GM18511 (cell line): Measurements from ENCODE around the gene PLXNA4.

Source experiments
- ATAC-seq: cut with Tn5 transposase; IDR thresholded peaks from one replicate; pipeline ENCODE4 v1.9.1; 2021; ENCODE audit warnings: mild to moderate bottlenecking, moderate library complexity; ENCODE audit not compliant: unreplicated experiment

PLXNA4 gene

GRCh38 chr7:132225216-132226030, 350.8 kb downstream of the PLXNA4 start:
- no peak for ATAC-seq

DNA sequence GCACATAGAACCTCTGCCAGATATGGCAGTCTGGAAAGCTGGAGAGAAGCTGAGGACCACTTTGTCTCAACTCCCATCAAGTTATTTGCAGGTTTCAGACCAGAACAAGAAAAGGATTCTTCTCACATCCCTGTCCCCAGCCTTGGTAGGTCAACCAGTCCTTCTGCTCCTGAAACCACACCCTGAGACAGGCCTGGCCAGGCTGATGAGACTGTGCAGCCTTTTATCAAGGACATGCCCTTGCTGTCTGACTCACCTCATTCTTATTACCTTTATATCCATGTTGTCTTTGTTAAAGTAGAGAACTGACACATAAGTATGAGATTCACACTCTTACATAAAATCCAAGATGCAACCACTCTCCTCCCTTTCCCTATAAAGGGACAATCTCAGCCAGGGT, 354.9 kb downstream of the PLXNA4 start:
- no peak for ATAC-seq

GRCh38 chr7:132220060-132220459, 356.2 kb downstream of the PLXNA4 start:
- no peak for ATAC-seq

GRCh38 chr7:132218876-132219275, 357.4 kb downstream of the PLXNA4 start:
- no peak for ATAC-seq

DNA sequence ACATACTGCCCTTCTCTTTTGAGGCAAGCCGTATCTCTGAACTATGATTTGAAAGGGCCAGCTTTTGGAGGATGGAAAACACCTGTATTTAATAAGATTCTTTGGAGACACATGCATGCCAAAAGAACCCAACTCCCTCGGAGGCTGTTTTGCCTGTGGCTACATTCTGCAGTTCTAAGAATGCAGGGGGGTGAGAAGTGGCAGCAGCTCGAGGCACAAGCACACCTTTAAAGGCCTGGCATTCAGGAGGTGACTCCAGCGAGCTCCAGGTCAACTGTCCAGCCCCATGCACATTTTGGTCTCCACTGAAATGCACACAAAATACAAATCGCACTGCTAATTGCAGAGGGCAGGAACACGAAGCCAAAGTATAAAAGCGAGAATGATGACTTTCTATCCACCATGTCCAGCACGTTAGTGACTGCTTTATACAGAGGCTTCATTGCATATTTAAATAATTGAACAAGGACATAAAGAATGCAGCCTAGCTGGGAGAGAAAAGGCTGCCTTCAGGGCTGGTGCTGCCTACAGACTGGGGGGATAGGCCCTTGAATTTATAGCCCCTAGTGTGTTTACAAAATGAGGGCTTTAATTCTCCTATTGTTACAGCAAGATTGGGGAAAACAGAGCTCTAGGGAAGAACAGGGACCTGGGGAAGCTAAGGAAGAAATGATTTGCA, 359.3 kb downstream of the PLXNA4 start:
- ATAC-seq, result no peak

DNA sequence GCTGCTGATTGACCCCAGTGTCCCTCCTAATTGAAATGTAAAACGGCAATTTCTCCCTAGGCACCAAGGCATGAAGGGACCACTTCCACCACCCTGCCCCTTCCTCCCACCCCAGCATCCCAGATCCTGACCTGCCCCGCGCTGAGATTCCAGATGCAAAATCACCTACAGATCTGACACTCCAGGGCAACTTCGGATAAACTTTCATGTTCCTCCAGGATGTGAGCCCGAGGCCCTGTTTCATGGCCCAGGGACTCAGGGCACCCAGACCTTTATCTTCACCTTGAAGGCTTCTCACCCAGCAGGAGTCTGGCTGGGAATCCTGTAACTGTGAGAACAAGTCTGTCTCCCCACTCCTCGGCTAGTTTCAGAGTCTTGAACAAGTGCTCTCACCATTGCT, 361.8 kb downstream of the PLXNA4 start:
- ATAC-seq, result no peak

DNA sequence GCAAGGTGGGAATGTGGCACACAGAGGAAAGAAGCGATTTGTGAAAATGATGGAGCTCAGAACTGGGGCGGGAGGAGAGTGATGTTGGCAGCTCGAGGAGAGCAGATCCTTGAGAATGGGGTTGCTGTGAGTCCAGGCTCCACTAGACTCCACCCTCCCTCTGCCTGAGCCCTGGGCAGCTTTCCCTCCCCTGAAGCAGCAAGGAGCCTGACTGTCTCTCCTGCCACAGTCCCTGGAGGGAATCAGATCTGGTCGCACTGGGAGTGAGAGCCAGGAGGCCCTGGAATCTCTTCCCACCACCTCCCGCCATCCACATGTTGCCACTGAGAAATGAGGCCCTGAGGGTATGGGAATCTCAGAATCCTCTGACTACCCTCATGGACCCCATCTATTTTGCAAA, 362.7 kb downstream of the PLXNA4 start:
- no peak for ATAC-seq

DNA sequence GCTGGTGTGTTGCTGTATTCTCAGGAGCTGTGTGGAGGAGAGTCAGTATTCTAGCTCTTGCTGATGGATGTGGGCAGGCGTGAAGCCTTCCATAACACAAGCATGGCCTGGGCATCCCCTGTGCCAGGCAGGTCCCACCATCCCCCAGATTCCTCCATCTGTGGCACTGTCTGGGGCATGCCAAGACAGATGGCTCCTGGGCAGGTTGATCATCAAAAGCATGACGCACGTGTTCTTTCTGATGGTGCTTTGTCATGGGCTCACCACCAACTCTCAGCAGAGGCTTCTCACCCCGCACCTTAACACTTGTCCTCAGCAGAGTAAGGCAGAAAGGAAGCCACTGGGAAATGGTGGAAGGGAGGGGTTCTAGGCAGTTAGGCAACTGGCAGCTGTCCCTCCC, 364.3 kb downstream of the PLXNA4 start:
- ATAC-seq, result no peak

DNA sequence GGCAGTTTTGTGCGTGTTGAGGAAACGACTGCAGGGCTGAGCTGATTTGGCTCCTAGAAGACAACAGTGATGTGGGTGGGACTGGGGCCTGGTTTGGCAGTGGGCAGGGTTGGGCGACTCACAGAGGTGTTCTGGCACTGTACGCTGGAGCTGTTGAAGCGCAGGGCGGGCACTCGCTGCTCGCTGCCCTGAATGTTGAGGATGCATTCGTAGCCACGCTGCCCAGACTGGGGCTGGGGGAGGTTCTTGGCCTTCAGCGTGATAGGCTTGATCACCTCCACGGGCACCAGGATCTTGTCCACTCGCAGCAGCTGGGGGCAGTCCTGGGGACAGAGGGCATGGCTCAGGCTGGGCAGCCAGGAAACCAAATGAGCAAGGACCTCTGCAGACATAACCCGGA, 365.4 kb downstream of the PLXNA4 start:
- no peak for ATAC-seq

- no peak for ATAC-seq
Measured at GRCh38 chr7:132207782-132208181, 368.5 kb downstream of the PLXNA4 start.

- no peak for ATAC-seq
Measured at GRCh38 chr7:132207211-132207610, 369.1 kb downstream of the PLXNA4 start.

GRCh38 chr7:132206594-132206993, 369.7 kb downstream of the PLXNA4 start:
- ATAC-seq, result no peak

DNA sequence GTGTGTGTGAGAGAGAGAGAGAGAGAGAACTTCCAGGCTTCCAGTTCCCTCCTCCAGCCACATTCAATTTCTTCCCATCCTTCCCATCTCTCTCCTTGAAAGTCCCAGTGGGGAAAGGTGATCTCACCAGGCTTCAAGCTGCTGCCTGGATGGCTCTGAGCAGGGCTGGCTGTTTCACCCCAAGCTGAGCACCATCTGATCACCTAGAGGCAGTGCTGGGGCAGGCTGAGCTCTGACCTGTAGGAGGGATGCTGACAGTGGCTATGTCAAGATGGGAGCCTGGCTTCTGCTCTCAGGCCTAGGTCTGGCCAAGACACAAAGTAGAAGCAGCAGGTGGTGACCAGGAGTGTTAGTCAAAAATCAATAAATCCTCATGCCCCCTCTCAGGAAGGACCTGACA, 370.8 kb downstream of the PLXNA4 start:
- no peak for ATAC-seq

- ATAC-seq, result no peak
Measured at GRCh38 chr7:132203021-132203420, 373.2 kb downstream of the PLXNA4 start.

- ATAC-seq, result no peak
Measured at GRCh38 chr7:132202541-132202940, 373.7 kb downstream of the PLXNA4 start.

DNA sequence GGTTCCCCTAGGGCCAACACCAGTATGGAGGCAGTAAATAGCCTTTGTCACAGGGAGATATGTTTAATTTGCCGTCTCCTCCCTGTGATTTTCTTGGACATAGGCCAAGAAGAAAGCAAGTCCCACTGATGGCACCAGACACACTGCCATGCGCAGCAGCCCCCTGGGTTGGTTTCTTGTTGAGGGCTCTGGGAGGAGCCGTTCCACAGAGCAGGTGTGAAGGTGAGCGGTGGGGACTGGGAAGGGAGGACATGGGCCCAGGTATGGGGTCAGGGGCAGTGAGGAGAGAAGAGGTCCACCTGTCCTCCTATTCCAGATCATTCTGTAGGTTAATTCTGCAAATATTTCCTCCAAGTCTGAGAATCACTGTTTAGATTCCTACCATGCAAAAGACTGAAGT, 376.1 kb downstream of the PLXNA4 start:
- ATAC-seq, result no peak

DNA sequence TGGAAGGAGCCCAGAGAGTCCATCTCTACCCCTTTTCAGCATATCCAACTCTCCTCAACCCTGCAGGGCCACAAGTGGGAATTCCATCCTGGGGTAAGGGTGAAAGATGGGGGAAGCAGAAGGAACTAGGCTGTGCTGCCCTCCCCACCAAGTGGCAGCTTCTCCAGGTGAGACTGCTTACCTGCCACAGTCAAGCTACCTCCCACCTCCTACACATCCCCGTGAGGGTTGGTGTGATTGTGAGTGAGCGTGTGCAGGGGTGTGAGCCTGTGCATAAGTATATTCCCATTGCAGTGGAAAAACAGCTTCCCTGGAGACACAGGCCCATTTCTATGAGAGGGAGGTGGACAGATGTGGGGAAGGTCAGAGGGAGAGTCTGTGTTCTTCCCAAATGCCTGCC, 376.6 kb downstream of the PLXNA4 start:
- no peak for ATAC-seq

- no peak for ATAC-seq
Measured at GRCh38 chr7:132197772-132198171, 378.5 kb downstream of the PLXNA4 start.

DNA sequence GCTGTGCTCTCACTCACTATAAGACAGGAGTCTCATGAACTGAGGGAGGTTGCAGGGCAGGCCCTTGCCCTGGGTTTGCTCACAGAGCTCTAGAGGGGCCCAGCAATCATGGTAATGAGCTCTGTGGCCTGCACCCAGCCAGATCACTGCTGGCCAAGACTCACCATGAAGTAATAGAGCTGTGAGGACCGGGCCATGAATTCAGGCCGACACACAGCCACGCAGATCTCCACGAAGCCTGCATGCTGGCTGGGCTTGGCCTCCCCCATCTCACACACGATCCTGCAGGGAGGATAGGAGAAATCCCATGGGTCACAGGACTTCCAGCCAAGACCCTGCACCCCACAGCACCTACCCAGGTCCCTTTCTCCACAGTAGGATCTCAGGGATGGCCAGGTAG, 382.4 kb downstream of the PLXNA4 start:
- ATAC-seq, result no peak

- no peak for ATAC-seq
Measured at GRCh38 chr7:132192809-132193208, 383.5 kb downstream of the PLXNA4 start.

DNA sequence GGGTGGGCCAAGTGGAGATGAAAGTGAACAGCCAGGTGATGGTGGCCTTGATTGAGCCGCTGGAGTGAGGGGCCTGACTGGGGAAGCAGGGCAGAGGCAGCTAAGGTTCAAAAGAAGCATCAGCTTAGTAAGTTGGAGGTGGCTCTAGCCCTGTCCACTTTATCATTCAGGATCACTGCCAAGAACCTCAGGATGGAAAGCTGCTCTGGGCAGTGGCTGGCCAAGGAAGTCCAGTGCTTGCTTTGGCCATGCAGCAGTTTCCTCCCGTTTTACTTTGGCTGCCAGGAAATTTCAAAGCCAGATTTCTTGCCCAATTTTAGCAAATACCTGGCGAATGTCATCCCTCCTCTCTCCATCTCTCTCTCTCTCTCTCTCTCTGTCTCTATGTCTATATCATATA, 384.9 kb downstream of the PLXNA4 start:
- ATAC-seq, result no peak

GRCh38 chr7:132190683-132191082, 385.6 kb downstream of the PLXNA4 start:
- no peak for ATAC-seq

DNA sequence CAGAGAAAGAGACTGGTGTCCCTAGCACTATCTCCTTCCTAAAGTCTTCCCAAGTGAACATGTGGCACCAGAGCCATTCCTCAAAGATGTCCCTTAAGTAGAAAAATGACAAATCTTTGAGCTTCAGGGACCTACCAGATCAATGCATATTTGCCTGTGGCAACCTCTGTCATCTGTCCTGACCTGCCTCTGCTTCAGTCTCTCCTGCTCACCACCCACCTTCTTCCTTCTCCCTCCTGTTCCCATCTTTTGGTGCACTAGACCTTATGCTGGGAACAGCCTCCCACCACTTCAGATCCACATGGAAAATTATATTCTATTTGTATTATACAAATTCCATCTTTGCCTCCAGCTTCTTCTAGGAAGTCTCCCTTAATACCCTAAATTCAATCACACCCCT, 386.4 kb downstream of the PLXNA4 start:
- ATAC-seq, result no peak
